ENCODE measurements around the gene ALKAL2. TPM values are rescaled to one million over a fixed set of nuclear protein-coding genes. Genes with fewer than 3 reads are reported as not detected.

ALKAL2 gene
- total and polyA plus RNA-seq, 2 of the 13 experiments (the other 11 are each of a cell fraction or from before 2014, with no cell fraction given), result 0.22 to 1.7 TPM

DNA sequence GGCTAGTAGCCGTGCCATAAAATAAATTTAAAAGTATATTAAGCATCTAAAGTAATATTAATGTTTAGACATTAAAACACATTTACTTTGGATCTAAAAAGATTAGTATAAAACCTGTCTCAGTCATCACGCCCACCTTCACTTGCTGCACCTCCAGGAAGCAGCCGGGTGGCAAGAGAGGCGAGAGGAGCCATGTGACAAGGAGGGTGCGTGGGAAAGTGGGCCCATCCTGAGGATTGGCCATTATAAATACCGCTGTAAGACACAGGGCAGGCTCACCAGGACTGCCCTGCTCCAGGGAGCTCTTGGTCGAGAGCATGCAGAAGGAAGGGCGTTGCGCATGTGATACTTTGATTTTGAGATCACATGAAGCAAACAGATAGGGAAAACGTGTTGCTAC is 34.4 kb upstream of the ALKAL2 start:
- WGBS (ENCODE audit: low lambda C conversion rate), result 21% methylated on average over 10 of the region's 10 CpGs
- no peak overlapping the region for H3K4me3 ChIP-seq (replicated peaks in 1 of 3; ENCODE audit: insufficient read depth in 1 of 3, low read depth in 2 of 3, low read length in 3 of 3)

More for the DNA sequence above, 34.4 kb upstream of the ALKAL2 start:
- FAIRE-seq (no peak), ATAC-seq (no peak), DNase-seq (ENCODE audit: low spot score) (no peak)
- no peaks in the 10 kb centered on the region for H4K20me1 ChIP-seq (ENCODE audit: insufficient read depth, low read length)
- H2AFZ ChIP-seq (ENCODE audit: low read length), result no peak overlapping the region
- no peak overlapping the region for H3K4me2 ChIP-seq (ENCODE audit: low read depth, low read length)
- H3K9ac ChIP-seq (ENCODE audit: insufficient read depth, low read depth, low read length), result no peak overlapping the region
- POLR2A ChIA-PET, result no interaction called here
- intact Hi-C loops (cut with micrococcal nuclease; ENCODE audit: unreplicated experiment) (no loop called here), in situ Hi-C loops (cut with HindIII; ENCODE audit: extremely low pct_ligation_motif_present, low pct_unique_long_range_greater_than_20kb) (no loop called here)
- H3K36me3 ChIP-seq (replicated peaks in 1 of 2; ENCODE audit: control insufficient read depth in 1 of 2, insufficient read depth in 2 of 2, low read length in 2 of 2), result no peaks in the 10 kb centered on the region
- no peaks in the 10 kb centered on the region for H3K4me1 ChIP-seq (ENCODE audit: insufficient read depth, low read length)
- no peaks in the 10 kb centered on the region for H3K9me3 ChIP-seq (ENCODE audit: low read length)
- BruUV-seq (replicated peaks), result no TSS peak
- H3K27ac ChIP-seq (ENCODE audit: extremely low read length, insufficient read depth, low read length), result no peak overlapping the region
- CTCF ChIA-PET (ENCODE audit: low intra/inter-chr PET ratio, low total read pairs), result no interaction called here
- no peak for TF ChIP-seq NFRKB (IDR thresholded peaks at IDR 0.05)
- no peak for TF ChIP-seq KMT2B (CRISPR knock-in tag; IDR thresholded peaks at IDR 0.05)
- no peak for TF ChIP-seq PPARG (CRISPR knock-in tag; conservative IDR thresholded peaks at IDR 0.05)
- TF ChIP-seq FOXK2 (IDR thresholded peaks at IDR 0.05), result no peak
- no peak for TF ChIP-seq CENPX (CRISPR knock-in tag; IDR thresholded peaks at IDR 0.05)
- TF ChIP-seq, protein P1, sequence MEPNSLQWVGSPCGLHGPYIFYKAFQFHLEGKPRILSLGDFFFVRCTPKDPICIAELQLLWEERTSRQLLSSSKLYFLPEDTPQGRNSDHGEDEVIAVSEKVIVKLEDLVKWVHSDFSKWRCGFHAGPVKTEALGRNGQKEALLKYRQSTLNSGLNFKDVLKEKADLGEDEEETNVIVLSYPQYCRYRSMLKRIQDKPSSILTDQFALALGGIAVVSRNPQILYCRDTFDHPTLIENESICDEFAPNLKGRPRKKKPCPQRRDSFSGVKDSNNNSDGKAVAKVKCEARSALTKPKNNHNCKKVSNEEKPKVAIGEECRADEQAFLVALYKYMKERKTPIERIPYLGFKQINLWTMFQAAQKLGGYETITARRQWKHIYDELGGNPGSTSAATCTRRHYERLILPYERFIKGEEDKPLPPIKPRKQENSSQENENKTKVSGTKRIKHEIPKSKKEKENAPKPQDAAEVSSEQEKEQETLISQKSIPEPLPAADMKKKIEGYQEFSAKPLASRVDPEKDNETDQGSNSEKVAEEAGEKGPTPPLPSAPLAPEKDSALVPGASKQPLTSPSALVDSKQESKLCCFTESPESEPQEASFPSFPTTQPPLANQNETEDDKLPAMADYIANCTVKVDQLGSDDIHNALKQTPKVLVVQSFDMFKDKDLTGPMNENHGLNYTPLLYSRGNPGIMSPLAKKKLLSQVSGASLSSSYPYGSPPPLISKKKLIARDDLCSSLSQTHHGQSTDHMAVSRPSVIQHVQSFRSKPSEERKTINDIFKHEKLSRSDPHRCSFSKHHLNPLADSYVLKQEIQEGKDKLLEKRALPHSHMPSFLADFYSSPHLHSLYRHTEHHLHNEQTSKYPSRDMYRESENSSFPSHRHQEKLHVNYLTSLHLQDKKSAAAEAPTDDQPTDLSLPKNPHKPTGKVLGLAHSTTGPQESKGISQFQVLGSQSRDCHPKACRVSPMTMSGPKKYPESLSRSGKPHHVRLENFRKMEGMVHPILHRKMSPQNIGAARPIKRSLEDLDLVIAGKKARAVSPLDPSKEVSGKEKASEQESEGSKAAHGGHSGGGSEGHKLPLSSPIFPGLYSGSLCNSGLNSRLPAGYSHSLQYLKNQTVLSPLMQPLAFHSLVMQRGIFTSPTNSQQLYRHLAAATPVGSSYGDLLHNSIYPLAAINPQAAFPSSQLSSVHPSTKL (CRISPR knock-in tag; IDR thresholded peaks at IDR 0.05), result no peak
- TF ChIP-seq, protein P2, sequence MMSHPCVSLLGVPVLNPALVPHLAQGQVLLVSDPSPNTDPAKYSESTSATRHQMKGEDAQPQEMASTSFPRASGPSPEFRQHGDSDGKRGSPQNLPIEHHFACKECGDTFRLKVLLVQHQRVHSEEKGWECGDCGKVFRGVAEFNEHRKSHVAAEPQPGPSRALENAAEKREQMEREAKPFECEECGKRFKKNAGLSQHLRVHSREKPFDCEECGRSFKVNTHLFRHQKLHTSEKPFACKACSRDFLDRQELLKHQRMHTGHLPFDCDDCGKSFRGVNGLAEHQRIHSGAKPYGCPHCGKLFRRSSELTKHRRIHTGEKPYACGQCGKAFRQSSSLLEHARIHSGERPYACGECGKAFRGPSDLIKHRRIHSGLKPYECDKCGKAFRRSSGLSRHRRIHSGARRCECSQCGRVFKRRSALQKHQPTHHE (CRISPR knock-in tag; IDR thresholded peaks at IDR 0.05; ENCODE audit: borderline replicate concordance), result no peak
- TF ChIP-seq NPAS2 (CRISPR knock-in tag; IDR thresholded peaks at IDR 0.05; ENCODE audit: borderline replicate concordance), result no peak
- TF ChIP-seq ZNF34 (CRISPR knock-in tag; IDR thresholded peaks at IDR 0.05; ENCODE audit: borderline replicate concordance), result no peak
- no peak for TF ChIP-seq PHF8 (CRISPR knock-in tag; IDR thresholded peaks at IDR 0.05)
- H3K27me3 ChIP-seq (ENCODE audit: control insufficient read depth in 1 of 2, insufficient read depth in 2 of 2, low read length in 2 of 2), result peaks cover 0 to 26% of the 10 kb centered on the region in 2 experiments; a peak in 2 of 5 replicates
- no peaks in the 10 kb centered on the region for H3K79me2 ChIP-seq (ENCODE audit: insufficient read depth, low read length)

Data from HepG2 (cell line).